SK-N-SH (cell line): Measurements from ENCODE around the gene POLR3B. TPM values are rescaled to one million over a fixed set of nuclear protein-coding genes. Genes with fewer than 3 reads are reported as not detected.

Source experiments
- CTCF ChIA-PET: fragments of 300-600, 350-600 bp; formaldehyde crosslinking; extraction: SDS; loops from one replicate; lab custom pipeline; 2021; lab: Yijun Ruan, JAX
- POLR2A ChIA-PET: fragments of 350-600 bp; sonication (Branson Sonifier 250); formaldehyde crosslinking; extraction: SDS; loops from one replicate; lab custom pipeline; 2020; ENCODE audit warnings: antibody characterized with exemption, inconsistent platforms; lab: Yijun Ruan, JAX
- DNase-seq: peaks from one replicate; pipeline ENCODE4 v3.0.0; 2012
- H2AFZ ChIP-seq: fragments of 200-600 bp; sonication (generic); 2 replicates; pipeline ENCODE4 v1.8.1; 2016; ENCODE audit warnings: antibody characterized with exemption, mild to moderate bottlenecking, low read depth
- H3F3A ChIP-seq: fragments of 200-600 bp; sonication (generic); replicated peaks from 2 replicates; pipeline ENCODE3; 2016; ENCODE audit warnings: antibody characterized with exemption, mild to moderate bottlenecking; ENCODE audit not compliant: insufficient read depth
- H3K27ac ChIP-seq, 2 experiments: fragments of 200-500 bp in 1 of 2; fragments of 200-600 bp in 1 of 2; sonication (Bioruptor generic) in 1 of 2; sonication (generic), shearing (Covaris generic) in 1 of 2; 2 replicates each; pipeline versions ENCODE4 v1.5.1 to v1.6.1; 2014 to 2016; ENCODE audit warnings: low read depth in 2 of 2, inconsistent platforms in 1 of 2, low read length in 1 of 2, mild to moderate bottlenecking in 1 of 2, mixed read lengths in 1 of 2
- H3K27me3 ChIP-seq: fragments of 200-600 bp; sonication (generic), shearing (Covaris generic); 2 replicates; pipeline ENCODE4 v1.6.1; 2016; ENCODE audit warnings: mixed run types; ENCODE audit not compliant: insufficient read depth
- H3K36me3 ChIP-seq, 2 experiments: fragments of 200-500 bp in 1 of 2; fragments of 200-600 bp in 1 of 2; sonication (Bioruptor generic) in 1 of 2; sonication (generic) in 1 of 2; replicated peaks in 1 of 2; 2 replicates each; pipeline versions ENCODE3 to v1.5.1; 2014 to 2016; ENCODE audit warnings: low read length in 1 of 2, mild to moderate bottlenecking in 1 of 2; ENCODE audit not compliant: insufficient read depth in 2 of 2, control insufficient read depth in 1 of 2
- H3K4me1 ChIP-seq, 2 experiments: fragments of 200-500 bp in 1 of 2; fragments of 200-600 bp in 1 of 2; sonication (Bioruptor generic) in 1 of 2; sonication (generic), shearing (Covaris generic) in 1 of 2; 2 replicates each; pipeline versions ENCODE4 v1.5.1 to v1.6.1; 2014 to 2016; ENCODE audit warnings: low read depth in 1 of 2, low read length in 1 of 2, mixed run types in 1 of 2; ENCODE audit not compliant: insufficient read depth in 2 of 2, control insufficient read depth in 1 of 2
- H3K4me2 ChIP-seq: fragments of 200-600 bp; sonication (generic), shearing (Covaris generic); 2 replicates; pipeline ENCODE4 v1.6.1; 2017; ENCODE audit warnings: mixed run types
- H3K4me3 ChIP-seq, 2 experiments: fragments of 200-500 bp in 1 of 2; fragments of 200-600 bp in 1 of 2; sonication (Bioruptor generic) in 1 of 2; sonication (generic), shearing (Covaris generic) in 1 of 2; 2 replicates each; pipeline versions ENCODE4 v1.5.1 to v1.8.1; 2014 to 2016; ENCODE audit warnings: low read depth in 2 of 2, inconsistent platforms in 1 of 2, low read length in 1 of 2, mild to moderate bottlenecking in 1 of 2, mixed read lengths in 1 of 2, moderate library complexity in 1 of 2
- H3K79me2 ChIP-seq: fragments of 200-600 bp; sonication (generic); 2 replicates; pipeline ENCODE4 v1.8.1; 2017; ENCODE audit warnings: mild to moderate bottlenecking; ENCODE audit not compliant: insufficient read depth
- H3K9ac ChIP-seq: fragments of 200-600 bp; sonication (generic); 2 replicates; pipeline ENCODE4 v1.6.1; 2017; ENCODE audit warnings: mixed run types
- H3K9me2 ChIP-seq: fragments of 200-600 bp; sonication (generic); 2 replicates; pipeline ENCODE4 v1.6.1; 2017; ENCODE audit warnings: mixed run types
- H3K9me3 ChIP-seq: fragments of 200-600 bp; sonication (generic); 2 replicates; pipeline ENCODE4 v1.6.1; 2017; ENCODE audit warnings: mixed run types, mild to moderate bottlenecking, moderate library complexity
- H4K20me1 ChIP-seq: fragments of 200-600 bp; sonication (generic); 2 replicates; pipeline ENCODE4 v1.6.1; 2017; ENCODE audit warnings: mild to moderate bottlenecking, mixed run types; ENCODE audit not compliant: insufficient read depth
- CHD2 ChIP-seq: fragments of 150-350 bp; IDR thresholded peaks from 2 replicates; pipeline ENCODE4 v1.6.1; 2018; ENCODE audit warnings: low read length; ENCODE audit not compliant: partially characterized antibody
- CTCF ChIP-seq: fragments of 200-600 bp; sonication (generic); IDR thresholded peaks from 2 replicates; pipeline ENCODE4 v1.6.1; 2017; ENCODE audit warnings: antibody characterized with exemption, mild to moderate bottlenecking, moderate library complexity
- ELF1 ChIP-seq: IDR thresholded peaks from 2 replicates; pipeline ENCODE4 v1.4.0; 2012
- EP300 ChIP-seq, 2 experiments: IDR thresholded peaks; 2 replicates each; pipeline versions ENCODE4 v1.4.0 to v1.6.1; 2012; ENCODE audit warnings: borderline replicate concordance in 1 of 2, low read depth in 1 of 2, low read length in 1 of 2
- FOSL2 ChIP-seq: IDR thresholded peaks from 2 replicates; pipeline ENCODE4 v1.4.0; 2012; ENCODE audit warnings: low read depth, mild to moderate bottlenecking, moderate library complexity, borderline replicate concordance
- FOXJ3 ChIP-seq: sonication (generic); formaldehyde crosslinking; IDR thresholded peaks from 2 replicates; pipeline ENCODE4 v1.5.1; 2020; ENCODE audit warnings: mild to moderate bottlenecking, missing genetic modification reagents
- GABPA ChIP-seq: IDR thresholded peaks from 2 replicates; pipeline ENCODE4 v1.4.0; 2012; ENCODE audit warnings: low read depth, mild to moderate bottlenecking
- JUND ChIP-seq: IDR thresholded peaks from 2 replicates; pipeline ENCODE4 v1.4.0; 2012
- MAX ChIP-seq: IDR thresholded peaks from 2 replicates; pipeline ENCODE4 v1.4.0; 2012; ENCODE audit warnings: low read depth
- MEF2A ChIP-seq: IDR thresholded peaks from 2 replicates; pipeline ENCODE4 v1.4.0; 2012; ENCODE audit warnings: low read depth, borderline replicate concordance
- MXI1 ChIP-seq: IDR thresholded peaks from 2 replicates; pipeline ENCODE4 v1.6.1; 2012; ENCODE audit warnings: mild to moderate bottlenecking, low read depth, low read length, improper control_type of control experiment
- NRF1 ChIP-seq: IDR thresholded peaks from 2 replicates; pipeline ENCODE4 v1.6.1; 2012; ENCODE audit warnings: low read depth, mild to moderate bottlenecking, low read length
- POLR2AphosphoS5 ChIP-seq: IDR thresholded peaks from 2 replicates; pipeline ENCODE4 v1.6.1; 2012; ENCODE audit warnings: low read depth, low read length
- RAD21 ChIP-seq: IDR thresholded peaks from 2 replicates; pipeline ENCODE4 v1.6.1; 2012; ENCODE audit warnings: mild to moderate bottlenecking, low read length
- RFX5 ChIP-seq: IDR thresholded peaks from 2 replicates; pipeline ENCODE4 v1.6.1; 2012; ENCODE audit warnings: mild to moderate bottlenecking, improper control_type of control experiment, low read length
- RXRA ChIP-seq: IDR thresholded peaks from 2 replicates; pipeline ENCODE4 v1.4.0; 2012; ENCODE audit warnings: low read depth, mild to moderate bottlenecking, borderline replicate concordance
- SMC3 ChIP-seq: IDR thresholded peaks from 2 replicates; pipeline ENCODE4 v1.6.1; 2012; ENCODE audit warnings: low read depth, low read length, improper control_type of control experiment
- TAF1 ChIP-seq: IDR thresholded peaks from 2 replicates; pipeline ENCODE4 v1.6.1; 2012; ENCODE audit warnings: low read depth, mild to moderate bottlenecking, low read length, moderate library complexity, borderline replicate concordance
- TCF12 ChIP-seq: IDR thresholded peaks from 2 replicates; pipeline ENCODE4 v1.4.0; 2012
- TEAD4 ChIP-seq: IDR thresholded peaks from 2 replicates; pipeline ENCODE4 v1.4.0; 2012; ENCODE audit warnings: mild to moderate bottlenecking, borderline replicate concordance; ENCODE audit not compliant: insufficient read depth
- USF1 ChIP-seq: IDR thresholded peaks from 2 replicates; pipeline ENCODE4 v1.4.0; 2012; ENCODE audit warnings: low read depth, borderline replicate concordance
- ZBTB33 ChIP-seq: IDR thresholded peaks from 2 replicates; pipeline ENCODE4 v1.4.0; 2012; ENCODE audit warnings: low read depth, borderline replicate concordance
- WGBS: methylation state at CpG from one replicate; pipeline ENCODE4 v1.1.6; 2017; ENCODE audit warnings: low lambda C conversion rate; 5-methylcytosine and 5-hydroxymethylcytosine counted together
- polyA plus RNA-seq, 3 experiments: library from polyadenylated mRNA; depleted of rRNA; stranded (reverse); fragments of >200 nt; gene quantifications; 2 replicates each; pipeline ENCODE4 v1.2.3, GENCODE V29; 2012

The POLR3B gene
- polyA plus RNA-seq, 1 of the 3 experiments (the other 2 are of a cell fraction) = 3.3 TPM

- no peaks in the 10 kb centered on the region for H3K27me3 ChIP-seq
- no peak overlapping the region for H2AFZ ChIP-seq
- H3K79me2 ChIP-seq = no peaks in the 10 kb centered on the region
- H3K36me3 ChIP-seq = peaks cover 15 to 26% of the 10 kb centered on the region in 2 experiments
- no peaks in the 10 kb centered on the region for H4K20me1 ChIP-seq
- no peaks in the 10 kb centered on the region; a peak in 1 of 4 replicates for H3K4me1 ChIP-seq
- H3K9me2 ChIP-seq = no peaks in the 10 kb centered on the region
- no peak for DNase-seq
- H3K4me2 ChIP-seq = no peak overlapping the region
- TF ChIP-seq TAF1 (no peak), FOSL2 (no peak), RFX5 (no peak), RXRA (no peak), POLR2AphosphoS5 (no peak), EP300 (IDR thresholded peaks at IDR 0.05; ENCODE audit: borderline replicate concordance in 1 of 2, low read depth in 1 of 2, low read length in 1 of 2) (no peak), GABPA (no peak), NRF1 (no peak), CHD2 (no peak)
- TF ChIP-seq, all 33 proteins: peak for 0
- H3K4me3 ChIP-seq = no peak overlapping the region
- no peak overlapping the region for H3K27ac ChIP-seq
- H3F3A ChIP-seq = no peaks in the 10 kb centered on the region
- H3K9me3 ChIP-seq = no peaks in the 10 kb centered on the region
- CTCF ChIA-PET = interaction anchor here (0.6 kb wide), 1 partner anchor 39 kb away, joined by 3 read pairs; no protein-coding TSS in a partner anchor
- whole genome bisulfite sequencing = 90% methylated on average over 1 of the region's 1 CpG
- POLR2A ChIA-PET = no interaction called here
- H3K9ac ChIP-seq = no peak overlapping the region
These were observed 102.0 kb downstream of the POLR3B start for GRCh38 chr12:106459534-106459933.

- POLR2A ChIA-PET = no interaction called here
- Histone ChIP-seq H3K9me2 (no peaks in the 10 kb centered on the region), H3K9me3 (no peaks in the 10 kb centered on the region), H3K79me2 (no peaks in the 10 kb centered on the region), H3K4me3 (no peak overlapping the region), H2AFZ (no peak overlapping the region), H3F3A (no peaks in the 10 kb centered on the region), H3K27me3 (no peaks in the 10 kb centered on the region), H4K20me1 (no peaks in the 10 kb centered on the region), H3K27ac (no peak overlapping the region), H3K36me3 (peaks cover 11 to 17% of the 10 kb centered on the region in 2 experiments), H3K4me1 (no peaks in the 10 kb centered on the region; a peak in 1 of 4 replicates), H3K9ac (no peak overlapping the region), H3K4me2 (no peak overlapping the region)
- TF ChIP-seq ZBTB33 = no peak
- TF ChIP-seq NRF1 = no peak
- TF ChIP-seq USF1 = no peak
- TF ChIP-seq EP300 (IDR thresholded peaks at IDR 0.05; ENCODE audit: borderline replicate concordance in 1 of 2, low read depth in 1 of 2, low read length in 1 of 2) = no peak
- TF ChIP-seq JUND = no peak
- no peak for TF ChIP-seq ELF1
- TF ChIP-seq TCF12 = no peak
- no peak for TF ChIP-seq MEF2A
- TF ChIP-seq MAX = no peak
- no peak for TF ChIP-seq RFX5
- no peak for TF ChIP-seq RAD21
- no peak for TF ChIP-seq RXRA
- no peak for TF ChIP-seq CTCF
- no peak for TF ChIP-seq TAF1
- no peak for TF ChIP-seq GABPA
- TF ChIP-seq FOXJ3 (CRISPR knock-in tag) = no peak
- TF ChIP-seq POLR2AphosphoS5 = no peak
- no peak for TF ChIP-seq TEAD4
- TF ChIP-seq MXI1 = no peak
- TF ChIP-seq SMC3 = no peak
- WGBS = 100% methylated on average over 2 of the region's 2 CpGs
- CTCF ChIA-PET = no interaction called here
- DNase-seq = no peak
These were observed 104.2 kb downstream of the POLR3B start for GRCh38 chr12:106461730-106462129.
